WTC11 (cell line): ENCODE results near the gene CAMK2A. TPM values are rescaled to one million over a fixed set of nuclear protein-coding genes. Genes with fewer than 3 reads are reported as not detected.

Source experiments
- ATAC-seq: fragments of 200-7000 bp; cut with Tn5 transposase; 2 replicates; pipeline ENCODE4 v1.10.0; 2021; ENCODE audit warnings: mild to moderate bottlenecking, moderate library complexity
- CTCF ChIA-PET: fragments of 300-600 bp; sonication (Branson Sonifier 250); formaldehyde crosslinking; loops from one replicate; lab custom pipeline; 2021; ENCODE audit warnings: antibody characterized with exemption; lab: Charles Lee
- POLR2A ChIA-PET: fragments of 350-600 bp; sonication (Branson Sonifier 250); formaldehyde crosslinking; loops from one replicate; lab custom pipeline; 2021; ENCODE audit warnings: antibody characterized with exemption; lab: Charles Lee
- DNase-seq: peaks from one replicate; pipeline ENCODE4 v3.0.0; 2021; ENCODE audit warnings: low spot score
- H3K27ac Mint-ChIP-seq: 2 replicates; pipeline ENCODE4 v1.8.0; 2021; ENCODE audit warnings: mixed read lengths
- H3K27me3 Mint-ChIP-seq: 2 replicates; pipeline ENCODE4 v1.8.0; 2021; ENCODE audit warnings: low read depth, mild to moderate bottlenecking, moderate library complexity, mixed read lengths
- H3K36me3 Mint-ChIP-seq: 2 replicates; pipeline ENCODE4 v1.8.0; 2021; ENCODE audit warnings: mixed read lengths
- H3K4me1 Mint-ChIP-seq: 2 replicates; pipeline ENCODE4 v1.8.0; 2022; ENCODE audit warnings: mixed read lengths
- H3K4me3 Mint-ChIP-seq: 2 replicates; pipeline ENCODE4 v1.8.0; 2021; ENCODE audit warnings: mild to moderate bottlenecking, moderate library complexity, mixed read lengths
- H3K9me3 Mint-ChIP-seq: 2 replicates; pipeline ENCODE4 v1.8.0; 2021; ENCODE audit warnings: mixed read lengths
- ESRRA ChIP-seq: sonication (generic); formaldehyde crosslinking; IDR thresholded peaks from 2 replicates; pipeline ENCODE4 v1.8.1; 2022; ENCODE audit warnings: mild to moderate bottlenecking, missing genetic modification reagents, borderline replicate concordance
- FOXP1 ChIP-seq: sonication (generic); formaldehyde crosslinking; IDR thresholded peaks from 2 replicates; pipeline ENCODE4 v1.8.0; 2022; ENCODE audit warnings: missing genetic modification reagents, mild to moderate bottlenecking, moderate library complexity, borderline replicate concordance
- MYBL2 ChIP-seq: sonication (generic); formaldehyde crosslinking; IDR thresholded peaks from 2 replicates; pipeline ENCODE4 v1.8.1; 2023; ENCODE audit warnings: mild to moderate bottlenecking, moderate library complexity, missing genetic modification reagents
- NR2C2 ChIP-seq: sonication (generic); formaldehyde crosslinking; IDR thresholded peaks from 2 replicates; pipeline ENCODE4 v1.8.0; 2022; ENCODE audit warnings: mild to moderate bottlenecking, missing genetic modification reagents
- OVOL2 ChIP-seq: fragments of 250-450 bp; sonication (Bioruptor Pico); IDR thresholded peaks from 2 replicates; pipeline ENCODE4 v1.9.0; 2021; ENCODE audit warnings: mild to moderate bottlenecking, borderline replicate concordance
- PRRX2 ChIP-seq: fragments of 250-450 bp; sonication (Bioruptor Pico); IDR thresholded peaks from 2 replicates; pipeline ENCODE4 v1.8.0; 2021; ENCODE audit warnings: mild to moderate bottlenecking
- SMAD4 ChIP-seq: sonication (generic); formaldehyde crosslinking; IDR thresholded peaks from 2 replicates; pipeline ENCODE4 v1.8.0; 2022; ENCODE audit warnings: mild to moderate bottlenecking, missing genetic modification reagents
- ZNF671 ChIP-seq: fragments of 250-450 bp; sonication (Bioruptor Pico); IDR thresholded peaks from 2 replicates; pipeline ENCODE4 v1.8.0; 2021; ENCODE audit warnings: mild to moderate bottlenecking
- total RNA-seq: library from RNA; stranded (reverse); gene quantifications from 3 replicates; pipeline ENCODE4 v1.2.3, GENCODE V29; 2021
- TF ChIP-seq, protein P1 (sequence below): sonication (generic); formaldehyde crosslinking; IDR thresholded peaks from 2 replicates; pipeline ENCODE4 v1.8.1; 2023; ENCODE audit warnings: mild to moderate bottlenecking, missing genetic modification reagents, borderline replicate concordance
- TF ChIP-seq, protein P2 (sequence below): sonication (generic); formaldehyde crosslinking; IDR thresholded peaks from 2 replicates; pipeline ENCODE4 v1.8.1; 2022; ENCODE audit warnings: mild to moderate bottlenecking, moderate library complexity, missing genetic modification reagents
- TF ChIP-seq, protein P3 (sequence below): sonication (generic); formaldehyde crosslinking; IDR thresholded peaks from 2 replicates; pipeline ENCODE4 v1.8.0; 2022; ENCODE audit warnings: mild to moderate bottlenecking, missing genetic modification reagents
- TF ChIP-seq, protein P4 (sequence below): sonication (generic); formaldehyde crosslinking; IDR thresholded peaks from 2 replicates; pipeline ENCODE4 v1.8.1; 2023; ENCODE audit warnings: mild to moderate bottlenecking, missing genetic modification reagents, moderate library complexity

Gene CAMK2A
- total RNA-seq, 1 experiment from 2014 or later: 0.13 TPM

DNA sequence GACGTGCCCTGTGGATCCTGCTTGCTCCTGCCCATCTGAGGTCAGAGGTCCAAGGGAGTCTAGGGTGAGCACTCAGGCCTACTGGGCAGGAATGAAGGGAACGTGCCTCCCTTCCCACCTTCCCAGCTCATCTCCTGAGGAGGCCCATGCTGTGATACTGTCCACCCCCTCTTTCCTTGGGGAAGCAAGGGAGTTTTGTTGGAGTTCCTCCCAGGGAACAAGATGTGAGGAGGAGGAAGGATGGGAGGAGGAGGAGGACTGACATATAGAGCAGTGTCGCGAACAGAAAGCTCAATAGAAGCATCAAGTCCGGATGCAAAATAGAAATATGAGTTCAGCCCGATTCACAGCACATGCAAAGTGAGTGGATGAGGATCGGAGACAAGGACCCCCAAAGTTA, 58.7 kb downstream of the CAMK2A start:
- no peak for TF ChIP-seq FOXP1 (CRISPR knock-in tag)
- TF ChIP-seq SMAD4 (CRISPR knock-in tag): no peak
- TF ChIP-seq, protein P1, sequence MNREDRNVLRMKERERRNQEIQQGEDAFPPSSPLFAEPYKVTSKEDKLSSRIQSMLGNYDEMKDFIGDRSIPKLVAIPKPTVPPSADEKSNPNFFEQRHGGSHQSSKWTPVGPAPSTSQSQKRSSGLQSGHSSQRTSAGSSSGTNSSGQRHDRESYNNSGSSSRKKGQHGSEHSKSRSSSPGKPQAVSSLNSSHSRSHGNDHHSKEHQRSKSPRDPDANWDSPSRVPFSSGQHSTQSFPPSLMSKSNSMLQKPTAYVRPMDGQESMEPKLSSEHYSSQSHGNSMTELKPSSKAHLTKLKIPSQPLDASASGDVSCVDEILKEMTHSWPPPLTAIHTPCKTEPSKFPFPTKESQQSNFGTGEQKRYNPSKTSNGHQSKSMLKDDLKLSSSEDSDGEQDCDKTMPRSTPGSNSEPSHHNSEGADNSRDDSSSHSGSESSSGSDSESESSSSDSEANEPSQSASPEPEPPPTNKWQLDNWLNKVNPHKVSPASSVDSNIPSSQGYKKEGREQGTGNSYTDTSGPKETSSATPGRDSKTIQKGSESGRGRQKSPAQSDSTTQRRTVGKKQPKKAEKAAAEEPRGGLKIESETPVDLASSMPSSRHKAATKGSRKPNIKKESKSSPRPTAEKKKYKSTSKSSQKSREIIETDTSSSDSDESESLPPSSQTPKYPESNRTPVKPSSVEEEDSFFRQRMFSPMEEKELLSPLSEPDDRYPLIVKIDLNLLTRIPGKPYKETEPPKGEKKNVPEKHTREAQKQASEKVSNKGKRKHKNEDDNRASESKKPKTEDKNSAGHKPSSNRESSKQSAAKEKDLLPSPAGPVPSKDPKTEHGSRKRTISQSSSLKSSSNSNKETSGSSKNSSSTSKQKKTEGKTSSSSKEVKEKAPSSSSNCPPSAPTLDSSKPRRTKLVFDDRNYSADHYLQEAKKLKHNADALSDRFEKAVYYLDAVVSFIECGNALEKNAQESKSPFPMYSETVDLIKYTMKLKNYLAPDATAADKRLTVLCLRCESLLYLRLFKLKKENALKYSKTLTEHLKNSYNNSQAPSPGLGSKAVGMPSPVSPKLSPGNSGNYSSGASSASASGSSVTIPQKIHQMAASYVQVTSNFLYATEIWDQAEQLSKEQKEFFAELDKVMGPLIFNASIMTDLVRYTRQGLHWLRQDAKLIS (CRISPR knock-in tag): no peak
- TF ChIP-seq, protein P2, sequence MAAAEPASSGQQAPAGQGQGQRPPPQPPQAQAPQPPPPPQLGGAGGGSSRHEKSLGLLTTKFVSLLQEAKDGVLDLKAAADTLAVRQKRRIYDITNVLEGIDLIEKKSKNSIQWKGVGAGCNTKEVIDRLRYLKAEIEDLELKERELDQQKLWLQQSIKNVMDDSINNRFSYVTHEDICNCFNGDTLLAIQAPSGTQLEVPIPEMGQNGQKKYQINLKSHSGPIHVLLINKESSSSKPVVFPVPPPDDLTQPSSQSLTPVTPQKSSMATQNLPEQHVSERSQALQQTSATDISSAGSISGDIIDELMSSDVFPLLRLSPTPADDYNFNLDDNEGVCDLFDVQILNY (CRISPR knock-in tag): no peak
- TF ChIP-seq, all 79 proteins: peak for 0
- peak overlapping the region; percentile 83; the same call in 1 of the 2 replicates for H3K27ac Mint-ChIP-seq
- H3K36me3 Mint-ChIP-seq: no peaks in the 10 kb centered on the region
- H3K9me3 Mint-ChIP-seq: no peaks in the 10 kb centered on the region
- no peaks in the 10 kb centered on the region for H3K27me3 Mint-ChIP-seq
- ATAC-seq (no peak), DNase-seq (no peak)
- H3K4me3 Mint-ChIP-seq: no peak overlapping the region
- ChIA-PET POLR2A (interaction anchor here (0.7 kb wide), 1 partner anchor 1278 kb away, joined by 3 read pairs; no protein-coding TSS in a partner anchor), CTCF (interaction anchor here (0.6 to 0.7 kb wide), 2 partner anchors 34 to 841 kb away, joined by 4 read pairs; no protein-coding TSS in a partner anchor)
- H3K4me1 Mint-ChIP-seq: no peaks in the 10 kb centered on the region

DNA sequence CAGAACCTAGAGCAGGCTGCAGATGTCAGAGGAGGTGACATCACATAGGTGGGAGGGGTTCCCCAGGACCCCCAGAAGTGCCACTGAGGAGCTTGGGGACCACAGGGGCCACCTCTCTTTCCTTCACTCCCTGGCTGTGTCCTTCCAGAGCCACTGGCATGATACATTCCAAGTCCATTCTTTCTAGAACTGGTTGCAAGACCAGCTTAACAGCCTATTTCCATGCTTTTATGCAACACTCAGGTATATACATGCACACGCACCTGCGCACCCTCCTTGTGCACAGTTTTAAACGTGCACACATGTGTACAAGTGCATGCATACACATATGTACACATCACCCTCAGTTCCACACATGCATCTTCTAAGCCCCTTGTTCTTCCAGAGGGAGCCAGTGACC, 60.0 kb downstream of the CAMK2A start:
- H3K4me3 Mint-ChIP-seq: no peak overlapping the region
- no peaks in the 10 kb centered on the region for H3K27me3 Mint-ChIP-seq
- POLR2A ChIA-PET: no interaction called here
- CTCF ChIA-PET: interaction anchor here (1.3 kb wide), 1 partner anchor 27 kb away, joined by 3 read pairs; no protein-coding TSS in a partner anchor
- no peaks in the 10 kb centered on the region for H3K36me3 Mint-ChIP-seq
- ATAC-seq (no peak), DNase-seq (no peak)
- H3K9me3 Mint-ChIP-seq: no peaks in the 10 kb centered on the region
- TF ChIP-seq, protein P3, sequence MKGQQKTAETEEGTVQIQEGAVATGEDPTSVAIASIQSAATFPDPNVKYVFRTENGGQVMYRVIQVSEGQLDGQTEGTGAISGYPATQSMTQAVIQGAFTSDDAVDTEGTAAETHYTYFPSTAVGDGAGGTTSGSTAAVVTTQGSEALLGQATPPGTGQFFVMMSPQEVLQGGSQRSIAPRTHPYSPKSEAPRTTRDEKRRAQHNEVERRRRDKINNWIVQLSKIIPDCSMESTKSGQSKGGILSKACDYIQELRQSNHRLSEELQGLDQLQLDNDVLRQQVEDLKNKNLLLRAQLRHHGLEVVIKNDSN (CRISPR knock-in tag): no peak
- H3K4me1 Mint-ChIP-seq: no peaks in the 10 kb centered on the region
- H3K27ac Mint-ChIP-seq: no peak overlapping the region

DNA sequence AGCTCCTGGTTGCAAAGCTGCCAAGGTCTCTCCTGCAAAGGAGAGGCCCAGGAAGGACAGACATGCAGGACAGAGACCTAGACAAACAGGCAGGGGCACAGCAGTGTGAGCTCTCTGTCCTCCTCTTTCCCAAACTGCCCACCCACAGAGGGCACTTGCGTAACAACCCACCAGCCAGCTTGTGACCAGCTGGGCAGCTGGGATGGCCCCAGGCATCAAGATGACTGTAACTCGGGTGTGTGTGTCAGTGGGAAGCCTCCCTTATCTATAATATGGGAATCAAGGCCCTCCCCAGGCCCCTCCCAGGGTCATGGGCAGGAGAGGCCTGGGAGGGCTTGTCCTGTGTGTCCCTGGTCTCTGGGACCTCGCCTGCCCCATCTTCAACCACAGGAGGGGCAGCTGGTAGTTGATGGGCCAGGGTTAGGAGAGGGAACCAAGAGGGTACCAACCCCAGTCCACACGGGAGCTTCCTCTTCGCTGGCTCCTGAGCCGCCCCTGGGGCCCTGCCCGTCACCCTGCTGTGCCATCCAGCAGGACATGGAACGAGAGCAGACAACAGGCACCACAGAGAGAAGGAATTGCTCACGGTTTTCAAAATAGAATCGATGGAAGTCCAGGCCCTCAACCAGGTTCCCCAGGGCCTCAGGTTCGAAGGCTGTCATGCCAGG, 61.8 kb downstream of the CAMK2A start:
- Mint-ChIP-seq H3K27ac (no peak overlapping the region), H3K36me3 (no peaks in the 10 kb centered on the region), H3K4me3 (no peak overlapping the region), H3K9me3 (no peaks in the 10 kb centered on the region), H3K4me1 (no peaks in the 10 kb centered on the region), H3K27me3 (no peaks in the 10 kb centered on the region)
- POLR2A ChIA-PET: no interaction called here
- DNase-seq (no peak), ATAC-seq (no peak)
- TF ChIP-seq ESRRA (CRISPR knock-in tag) (no peak), MYBL2 (CRISPR knock-in tag) (no peak), ZNF671 (CRISPR knock-in tag) (no peak), NR2C2 (no peak), PRRX2 (no peak), OVOL2 (CRISPR knock-in tag) (no peak)
- TF ChIP-seq, protein P4, sequence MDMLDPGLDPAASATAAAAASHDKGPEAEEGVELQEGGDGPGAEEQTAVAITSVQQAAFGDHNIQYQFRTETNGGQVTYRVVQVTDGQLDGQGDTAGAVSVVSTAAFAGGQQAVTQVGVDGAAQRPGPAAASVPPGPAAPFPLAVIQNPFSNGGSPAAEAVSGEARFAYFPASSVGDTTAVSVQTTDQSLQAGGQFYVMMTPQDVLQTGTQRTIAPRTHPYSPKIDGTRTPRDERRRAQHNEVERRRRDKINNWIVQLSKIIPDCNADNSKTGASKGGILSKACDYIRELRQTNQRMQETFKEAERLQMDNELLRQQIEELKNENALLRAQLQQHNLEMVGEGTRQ (CRISPR knock-in tag): no peak
- CTCF ChIA-PET: interaction anchor here (0.9 to 1.4 kb wide), 2 partner anchors 9 to 52 kb away, joined by 3 to 4 read pairs; no protein-coding TSS in a partner anchor
